Neural cell (in vitro differentiated cells): ENCODE measurements around the gene AFDN.

Source experiments
- EZH2 ChIP-seq: fragments of 200-600, 300-800 bp; shearing (Covaris generic), sonication (generic); IDR thresholded peaks from 2 replicates; pipeline ENCODE4 v1.6.1; 2014; ENCODE audit warnings: antibody characterized with exemption, low read length, borderline replicate concordance, mild to moderate bottlenecking; ENCODE audit not compliant: insufficient read depth, poor library complexity, severe bottlenecking
- RAD21 ChIP-seq: fragments of 450-650 bp; conservative IDR thresholded peaks from 2 replicates; pipeline ENCODE4 v1.6.1; 2014; ENCODE audit warnings: antibody characterized with exemption, mild to moderate bottlenecking, moderate library complexity
- SMC3 ChIP-seq: fragments of 450-650 bp; conservative IDR thresholded peaks from 2 replicates; pipeline ENCODE4 v1.6.1; 2014; ENCODE audit warnings: antibody characterized with exemption, mild to moderate bottlenecking, moderate library complexity; ENCODE audit not compliant: poor library complexity

- no peak for TF ChIP-seq EZH2
- TF ChIP-seq SMC3, result no peak
- no peak for TF ChIP-seq RAD21
Observed at GRCh38 chr6:167932468-167933276, 106.0 kb downstream of the AFDN start.
